ENCODE data around the gene CDA.

DNA sequence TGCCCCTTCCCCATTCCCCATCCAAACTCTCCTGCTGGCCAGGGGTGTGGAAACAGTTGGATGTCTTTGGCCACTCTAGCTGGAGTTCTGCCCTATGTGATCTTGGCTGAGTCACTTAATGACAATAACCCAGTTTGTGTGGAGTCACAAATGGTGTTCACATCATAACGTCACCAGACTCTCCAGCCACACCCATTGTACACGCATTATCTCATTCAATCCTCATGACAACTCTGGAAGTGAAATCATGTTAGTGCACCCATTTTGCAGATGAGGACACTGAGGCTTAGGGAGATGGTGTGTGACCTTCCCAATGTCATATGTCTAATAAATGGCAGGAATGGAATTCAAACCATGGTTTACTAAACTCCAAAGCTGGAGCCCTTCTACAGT lies 1.2 kb upstream of the CDA start:
- TF ChIP-seq, protein P1, sequence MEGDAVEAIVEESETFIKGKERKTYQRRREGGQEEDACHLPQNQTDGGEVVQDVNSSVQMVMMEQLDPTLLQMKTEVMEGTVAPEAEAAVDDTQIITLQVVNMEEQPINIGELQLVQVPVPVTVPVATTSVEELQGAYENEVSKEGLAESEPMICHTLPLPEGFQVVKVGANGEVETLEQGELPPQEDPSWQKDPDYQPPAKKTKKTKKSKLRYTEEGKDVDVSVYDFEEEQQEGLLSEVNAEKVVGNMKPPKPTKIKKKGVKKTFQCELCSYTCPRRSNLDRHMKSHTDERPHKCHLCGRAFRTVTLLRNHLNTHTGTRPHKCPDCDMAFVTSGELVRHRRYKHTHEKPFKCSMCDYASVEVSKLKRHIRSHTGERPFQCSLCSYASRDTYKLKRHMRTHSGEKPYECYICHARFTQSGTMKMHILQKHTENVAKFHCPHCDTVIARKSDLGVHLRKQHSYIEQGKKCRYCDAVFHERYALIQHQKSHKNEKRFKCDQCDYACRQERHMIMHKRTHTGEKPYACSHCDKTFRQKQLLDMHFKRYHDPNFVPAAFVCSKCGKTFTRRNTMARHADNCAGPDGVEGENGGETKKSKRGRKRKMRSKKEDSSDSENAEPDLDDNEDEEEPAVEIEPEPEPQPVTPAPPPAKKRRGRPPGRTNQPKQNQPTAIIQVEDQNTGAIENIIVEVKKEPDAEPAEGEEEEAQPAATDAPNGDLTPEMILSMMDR (IDR thresholded peaks at IDR 0.05), result no peak
- no peak for TF ChIP-seq POLR2A (IDR thresholded peaks at IDR 0.05)
- TF ChIP-seq EP300 (IDR thresholded peaks at IDR 0.05), result no peak
